HG03457 (cell line): ENCODE data around the gene NFIA.

Experiments used
- ATAC-seq: cut with Tn5 transposase; IDR thresholded peaks from one replicate; pipeline ENCODE4 v1.9.1; 2021; ENCODE audit warnings: moderate number of reproducible peaks; ENCODE audit not compliant: unreplicated experiment

Gene NFIA

GRCh38 chr1:61143821-61144424, 61.6 kb downstream of the NFIA start:
- ATAC-seq = no peak

GRCh38 chr1:61149010-61149860, 66.9 kb downstream of the NFIA start:
- ATAC-seq = no peak

DNA sequence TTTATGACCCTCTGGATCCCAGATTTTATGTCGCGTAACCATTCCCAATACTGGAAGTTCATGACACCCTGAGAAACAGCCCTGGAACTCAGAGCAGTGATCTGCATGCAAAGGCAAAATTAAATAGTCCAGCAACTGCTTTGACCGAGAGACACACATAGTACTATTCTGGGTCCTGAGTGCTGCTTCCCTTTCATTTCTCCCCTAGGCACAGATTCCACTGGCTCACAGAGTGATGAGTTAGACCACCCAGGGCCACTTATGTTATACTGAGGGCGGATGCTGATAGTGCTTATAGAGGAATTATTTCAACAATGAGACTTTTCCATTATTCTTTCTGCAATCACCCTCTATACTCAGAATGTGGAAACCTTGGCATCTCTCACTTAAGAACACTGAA, 69.2 kb downstream of the NFIA start:
- ATAC-seq = no peak

GRCh38 chr1:61152066-61152465, 69.7 kb downstream of the NFIA start:
- no peak for ATAC-seq

DNA sequence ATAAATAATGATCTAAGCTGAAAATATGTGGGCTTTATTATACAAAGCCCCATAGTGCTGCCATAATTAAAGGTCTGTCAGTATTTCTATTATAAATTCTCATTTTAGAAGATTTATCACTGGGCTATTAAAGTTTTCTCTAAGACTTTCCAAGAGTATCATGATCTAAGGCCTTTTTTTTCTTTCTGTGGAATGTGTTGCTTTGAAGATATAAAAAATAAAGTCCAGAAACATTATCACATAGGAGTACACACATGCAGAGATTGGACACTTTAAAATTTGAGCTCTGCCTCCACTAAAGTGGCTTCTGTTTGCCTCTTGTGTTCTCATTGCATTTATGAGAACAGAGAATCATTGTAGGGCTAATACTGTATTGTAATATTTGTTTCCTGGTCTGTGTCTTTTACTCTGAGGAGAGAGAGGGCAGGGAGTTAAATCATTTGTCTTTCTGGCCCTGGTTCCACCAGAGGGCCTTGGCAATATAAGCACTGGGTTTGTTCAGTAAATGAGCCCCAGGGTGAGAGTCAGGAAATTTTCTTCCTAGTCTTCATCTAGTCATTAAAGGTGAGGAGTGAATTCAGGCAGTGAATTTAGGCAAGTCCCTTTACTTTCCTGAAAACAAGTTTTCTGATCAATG, 70.2 kb downstream of the NFIA start:
- ATAC-seq = no peak

DNA sequence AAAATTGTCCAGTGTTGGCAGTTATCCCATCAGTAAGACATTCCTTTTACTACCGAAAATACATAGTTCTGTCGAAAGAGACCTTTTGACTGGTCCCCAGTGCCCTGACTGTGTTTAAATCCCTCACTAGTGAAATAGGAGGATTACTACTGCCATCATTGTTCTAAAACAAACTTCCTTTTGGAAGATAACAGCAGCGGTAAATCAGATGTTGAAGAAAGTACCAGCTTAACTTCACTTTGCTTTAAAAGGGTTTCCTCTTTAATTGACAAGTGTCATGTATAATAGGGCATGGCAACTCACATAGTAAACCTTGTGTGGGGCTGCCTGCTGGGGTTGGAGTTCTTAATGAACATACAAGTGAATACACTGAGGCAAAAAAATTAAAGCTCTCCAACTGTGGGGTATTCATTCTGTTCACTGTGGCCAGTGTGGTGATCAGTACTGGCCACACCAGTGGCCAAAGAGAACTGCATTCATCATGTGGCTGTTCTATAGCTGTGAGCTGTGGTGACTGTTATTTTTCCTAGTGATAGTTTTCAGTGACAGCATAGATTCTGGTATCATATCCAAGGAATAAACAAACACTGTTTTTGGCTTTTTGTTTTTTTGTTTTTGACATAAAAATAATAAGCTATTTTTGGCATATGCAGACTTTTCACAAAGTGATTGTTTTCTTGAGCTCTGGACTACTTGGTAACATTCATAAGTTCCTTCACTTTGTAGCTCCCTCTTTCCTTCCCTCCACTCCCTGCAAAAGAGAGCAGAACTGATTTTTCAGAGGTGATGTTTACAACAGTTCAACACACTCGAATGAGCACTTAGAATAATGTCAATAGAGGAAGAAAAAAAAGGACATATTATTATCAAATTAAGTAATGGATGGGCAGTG, 74.5 kb downstream of the NFIA start:
- ATAC-seq = no peak

DNA sequence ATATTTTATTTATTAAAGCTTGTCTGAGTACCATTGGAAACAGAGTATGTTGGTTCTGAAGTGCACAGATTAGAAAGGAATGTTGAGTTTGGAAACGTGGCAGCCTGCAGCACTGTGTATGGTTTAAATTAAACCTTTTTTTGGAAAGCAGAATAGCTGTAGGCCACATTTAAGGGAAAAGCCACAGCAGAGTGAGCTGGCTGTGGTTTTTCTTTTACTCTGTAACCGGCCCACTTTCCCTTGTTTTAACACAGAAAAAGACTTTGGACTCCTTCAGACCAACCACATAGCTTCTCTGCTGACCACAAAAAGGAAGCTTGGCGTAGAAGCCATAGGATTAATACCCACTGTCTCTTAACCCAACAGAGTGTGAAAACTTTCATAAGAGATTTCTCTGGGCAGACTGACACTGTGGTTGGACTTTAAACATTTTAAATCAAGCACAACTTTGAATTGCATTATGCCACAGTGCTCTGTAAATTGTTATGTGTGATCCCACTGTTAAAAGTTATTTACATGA, 75.2 kb downstream of the NFIA start:
- ATAC-seq = no peak

GRCh38 chr1:61158591-61158990, 76.2 kb downstream of the NFIA start:
- ATAC-seq = no peak

GRCh38 chr1:61160526-61160925, 78.2 kb downstream of the NFIA start:
- ATAC-seq = no peak

DNA sequence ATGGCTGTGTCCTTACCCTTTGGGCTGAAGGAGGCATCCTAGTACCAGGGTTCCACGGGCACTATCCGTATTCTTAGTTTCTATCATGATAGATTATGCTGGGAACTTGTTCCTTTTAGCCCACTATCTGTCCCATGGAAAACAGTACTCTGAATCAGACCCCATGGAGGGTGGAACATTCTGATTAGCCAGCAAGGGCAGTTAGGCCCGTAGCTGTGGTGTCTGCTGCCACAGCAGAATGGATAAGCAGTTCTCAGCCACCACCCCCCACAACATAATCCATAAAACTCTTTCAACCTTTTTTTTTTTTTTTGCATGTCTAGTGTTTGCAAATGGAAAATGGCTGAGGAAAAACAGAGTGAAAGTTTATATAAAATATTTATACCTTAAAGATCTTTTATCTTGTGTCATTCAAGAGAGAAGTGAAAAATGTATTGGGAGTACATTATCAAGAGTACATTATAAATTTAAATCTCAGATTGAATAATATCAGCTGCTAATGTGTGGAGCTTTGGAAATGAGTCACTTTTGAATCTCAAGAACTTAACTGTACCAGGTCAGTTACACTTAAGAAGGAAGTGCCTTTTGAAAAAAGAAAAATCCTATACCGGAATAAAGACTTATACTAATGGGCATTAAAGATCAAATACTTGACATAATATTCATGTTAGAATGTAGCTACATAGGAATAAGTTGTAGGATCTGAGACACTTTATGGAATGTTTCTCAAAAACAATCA, 80.3 kb downstream of the NFIA start:
- ATAC-seq = no peak

DNA sequence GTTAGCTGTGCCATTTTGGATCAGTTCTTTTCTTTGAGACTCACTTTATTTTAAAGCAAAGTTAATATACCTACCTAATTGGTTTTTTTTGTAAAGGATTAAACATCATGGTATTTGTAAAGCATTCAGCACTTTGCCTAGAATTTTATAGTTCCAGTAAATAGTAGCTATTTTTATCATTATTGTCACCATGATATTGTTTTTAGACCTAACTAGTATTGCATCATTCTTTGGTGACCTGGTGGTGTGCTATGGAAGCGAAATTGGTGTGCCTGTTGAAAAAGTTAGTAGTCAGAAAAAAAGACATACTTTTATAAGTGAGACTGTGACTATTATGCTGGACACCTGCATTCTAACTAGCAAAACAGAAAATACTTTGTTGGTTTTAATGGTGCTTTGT, 81.0 kb downstream of the NFIA start:
- ATAC-seq = no peak

DNA sequence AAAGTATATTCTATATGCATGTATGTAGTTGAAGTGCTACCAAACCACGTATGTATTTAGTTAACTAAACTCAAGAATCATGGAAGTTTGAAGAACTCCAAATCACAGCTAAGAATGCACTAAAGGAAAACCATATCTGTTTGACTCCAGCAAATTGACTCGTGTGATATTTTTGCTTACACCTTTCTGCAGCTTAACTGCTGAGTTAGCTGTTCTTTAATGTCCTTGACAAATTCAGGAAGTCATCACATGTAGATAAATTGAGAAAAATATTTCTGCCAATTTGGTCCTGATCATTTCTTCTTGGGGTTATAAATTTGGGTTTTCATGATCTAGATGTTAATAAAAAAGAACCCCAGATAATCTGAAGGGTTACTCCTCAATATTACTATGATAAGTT, 83.0 kb downstream of the NFIA start:
- no peak for ATAC-seq

- ATAC-seq = no peak
These were observed 84.9 kb downstream of the NFIA start for GRCh38 chr1:61167309-61167708.

- no peak for ATAC-seq
These were observed 86.7 kb downstream of the NFIA start for GRCh38 chr1:61169045-61169444.

DNA sequence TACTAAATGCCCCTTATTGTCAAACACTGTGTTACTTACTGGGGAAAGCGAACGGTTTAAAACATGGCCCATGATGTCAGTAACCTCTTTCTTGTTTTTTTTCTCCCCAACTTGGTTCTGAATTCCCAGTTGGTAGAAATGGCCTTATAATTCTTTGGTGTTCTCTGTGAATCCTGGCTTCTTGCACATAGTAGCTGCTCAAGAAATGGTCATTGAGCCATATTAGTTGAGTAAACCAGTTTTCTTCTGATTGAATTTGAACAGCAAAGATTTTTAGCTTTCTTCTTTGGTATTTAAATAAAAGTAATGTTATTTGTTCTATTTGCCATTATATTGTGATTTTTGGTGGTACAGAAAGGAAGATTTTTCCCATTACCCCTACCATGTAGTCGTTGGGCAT, 87.3 kb downstream of the NFIA start:
- ATAC-seq = no peak

DNA sequence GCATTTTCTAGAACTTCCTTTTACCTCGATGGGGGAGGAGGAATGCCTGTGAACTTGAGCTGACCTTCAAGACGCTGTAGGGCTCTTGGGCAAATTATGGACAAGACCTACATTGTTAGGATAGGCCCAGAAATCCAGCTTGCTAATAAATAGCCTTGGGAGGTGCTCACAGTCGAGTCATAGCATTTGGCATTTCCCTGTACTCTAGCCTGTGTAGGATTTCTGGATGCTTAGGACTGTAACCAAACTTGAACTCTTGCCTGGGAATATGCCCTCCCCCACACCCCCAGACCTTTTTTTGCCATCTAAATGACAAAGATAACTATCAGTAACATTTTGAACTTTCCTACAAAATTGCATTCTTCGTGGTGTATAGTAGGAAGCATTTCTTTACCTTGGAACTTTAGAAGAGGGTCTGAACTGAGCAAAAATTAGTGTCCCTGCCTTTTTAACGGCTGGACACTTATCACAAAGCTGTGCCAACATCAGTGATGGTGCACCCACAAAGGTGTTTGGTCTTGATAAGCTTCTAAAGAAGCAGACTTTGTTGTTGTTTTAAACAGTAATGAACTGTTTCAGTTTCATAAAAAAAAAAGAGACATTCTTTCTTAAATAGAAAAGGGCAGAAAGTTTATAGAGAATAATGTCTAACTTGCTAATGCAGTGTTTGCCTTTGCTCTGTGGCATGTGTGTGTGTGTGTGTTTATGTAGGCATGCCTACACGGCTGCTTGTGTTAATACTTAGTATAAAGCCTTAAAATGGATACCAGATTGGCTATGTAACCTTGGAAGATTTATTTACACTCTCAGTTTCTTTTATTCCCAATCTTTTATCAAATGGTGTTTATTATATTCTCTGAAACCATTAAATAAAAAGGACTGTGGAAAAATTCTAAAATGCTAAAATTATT, 88.2 kb downstream of the NFIA start:
- no peak for ATAC-seq

DNA sequence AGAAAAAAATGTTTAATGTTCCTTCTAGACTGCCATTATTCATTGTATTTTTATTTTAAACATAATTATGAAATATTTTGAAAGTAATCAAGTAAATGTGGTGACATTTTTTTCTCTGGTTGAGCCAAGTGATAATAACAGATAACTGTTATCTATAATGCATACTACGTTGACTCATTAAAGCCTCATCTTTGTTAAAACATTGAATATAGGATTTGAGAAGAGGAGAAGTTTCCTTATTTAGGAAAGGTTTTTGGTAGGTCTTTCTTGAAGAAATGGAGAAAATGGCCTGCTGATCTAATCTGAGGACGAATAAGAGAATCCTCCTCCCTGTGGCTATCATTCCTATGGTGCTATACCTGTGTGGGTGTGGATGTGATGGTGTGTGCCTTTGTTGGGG, 89.0 kb downstream of the NFIA start:
- ATAC-seq = no peak

DNA sequence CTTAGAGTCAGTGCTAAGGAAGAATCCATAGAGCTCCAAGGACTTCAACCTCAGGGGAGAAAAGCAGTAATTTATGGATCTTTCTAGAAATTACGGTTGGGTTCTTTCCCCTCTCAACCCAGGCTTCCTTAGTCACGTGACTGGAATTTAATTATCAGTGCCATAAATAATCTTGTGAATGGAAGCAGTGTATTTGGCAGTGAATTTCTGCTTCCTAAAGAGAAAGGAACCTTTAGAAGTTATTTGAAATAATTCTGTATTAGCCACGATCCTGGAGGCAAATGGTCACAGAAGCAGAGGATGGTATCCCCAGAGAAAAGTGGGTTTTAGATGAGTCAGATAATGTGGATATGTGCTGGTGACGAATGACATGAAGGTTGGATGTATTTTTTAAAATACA, 89.6 kb downstream of the NFIA start:
- ATAC-seq = no peak

- no peak for ATAC-seq
These were observed 90.8 kb downstream of the NFIA start for GRCh38 chr1:61173118-61173517.
